ENCODE data around the gene ARHGAP29. TPM values are rescaled to one million over a fixed set of nuclear protein-coding genes. Genes with fewer than 3 reads are reported as not detected.

Gene ARHGAP29
- total RNA-seq, 6 donors from 2014 or later, result 43.8 to 87.5 (median 49.0) TPM

GRCh38 chr1:94125551-94126514 lies 111.6 kb downstream of the ARHGAP29 start:
- Histone ChIP-seq H3K27me3 (no peaks in the 10 kb centered on the region), H3K36me3 (no peaks in the 10 kb centered on the region), H3K27ac (no peak overlapping the region), H3K4me1 (no peaks in the 10 kb centered on the region), H3K4me3 (no peak overlapping the region), H3K9me3 (no peaks in the 10 kb centered on the region)
- no peak for TF ChIP-seq POLR2A (IDR thresholded peaks at IDR 0.05)
- no peak for TF ChIP-seq EP300 (IDR thresholded peaks at IDR 0.05)
- no peak for TF ChIP-seq CTCF (IDR thresholded peaks at IDR 0.05)
- no peak for TF ChIP-seq POLR2AphosphoS5 (IDR thresholded peaks at IDR 0.05)
- DNase-seq (no peak), ATAC-seq (ENCODE audit: low FRiP score in 2 of 2) (no peak)
- WGBS, 2 donors, result 60 to 77% methylated on average over 6 of the region's 6 CpGs

- no peak overlapping the region for H3K27ac ChIP-seq
- no peak for ATAC-seq (ENCODE audit: low FRiP score in 2 of 2)
- TF ChIP-seq CTCF (IDR thresholded peaks at IDR 0.05), result no peak
- H3K4me3 ChIP-seq, result no peak overlapping the region
- DNase-seq, result no peak
- no peaks in the 10 kb centered on the region for H3K36me3 ChIP-seq
- 93 to 94% methylated on average over 1 of the region's 1 CpG for WGBS, 2 donors
- H3K4me1 ChIP-seq, result no peaks in the 10 kb centered on the region
- H3K9me3 ChIP-seq, result no peaks in the 10 kb centered on the region
- H3K27me3 ChIP-seq, result no peaks in the 10 kb centered on the region
These were observed 112.8 kb downstream of the ARHGAP29 start for GRCh38 chr1:94124538-94124937.

- Histone ChIP-seq H3K4me3 (no peak overlapping the region), H3K27me3 (no peaks in the 10 kb centered on the region), H3K9me3 (no peaks in the 10 kb centered on the region), H3K4me1 (no peaks in the 10 kb centered on the region), H3K36me3 (no peaks in the 10 kb centered on the region), H3K27ac (no peak overlapping the region)
- ATAC-seq (ENCODE audit: low FRiP score in 2 of 2) (no peak), DNase-seq (no peak)
- 74 to 77% methylated on average over 5 of the region's 5 CpGs for WGBS, 2 donors
- no peak for TF ChIP-seq CTCF (IDR thresholded peaks at IDR 0.05)
- no peak for TF ChIP-seq POLR2A (IDR thresholded peaks at IDR 0.05)
- no peak for TF ChIP-seq POLR2AphosphoS5 (IDR thresholded peaks at IDR 0.05)
- TF ChIP-seq EP300 (IDR thresholded peaks at IDR 0.05), result no peak
These were observed 115.0 kb downstream of the ARHGAP29 start for GRCh38 chr1:94122201-94122970.

Other genes starting within 250 kb of the ARHGAP29 start
- 1 to 10 TPM in 1 of 6 donors, under 1 TPM in 5; under 0.01 to 1.3 (median 0.53) TPM for gene ABCA4, start 116.4 kb downstream of the ARHGAP29 start, total RNA-seq
- 10 to 100 TPM; 14.2 to 54.8 (median 38.1) TPM for gene ABCD3, start 180.8 kb upstream of the ARHGAP29 start, total RNA-seq